IMR-90 (cell line): ENCODE results near the gene MRPL40. TPM values are rescaled to one million over a fixed set of nuclear protein-coding genes. Genes with fewer than 3 reads are reported as not detected.
A peak's percentile ranks its signal among the peaks of the same experiment; 100 is the strongest.

Experiments
- ATAC-seq: fragments of 200-7000 bp; cut with Tn5 transposase; 2 replicates; pipeline ENCODE4 v1.9.1; 2020; ENCODE audit warnings: low read depth, mild to moderate bottlenecking, moderate library complexity
- Bru-seq: library from RNA; stranded (reverse); fragments of 400-500 nt; gene quantifications from one replicate; lab custom pipeline; 2021; lab: Mats Ljungman, UMichigan
- BruChase-seq, 2 experiments: library from RNA; stranded (reverse); fragments of 400-500 nt; gene quantifications; one replicate each; lab custom pipeline; 2021; lab: Mats Ljungman, UMichigan
- BruUV-seq: library from RNA; stranded (reverse); fragments of 400-500 nt; replicated peaks from 2 replicates; lab custom pipeline; 2021; lab: Mats Ljungman, UMichigan
- CTCF ChIA-PET: fragments of 300-600 bp; formaldehyde crosslinking; extraction: SDS; loops from one replicate; lab custom pipeline; 2021; ENCODE audit warnings: antibody characterized with exemption; lab: Yijun Ruan, JAX
- POLR2A ChIA-PET: fragments of 300-600 bp; sonication (Branson Sonifier 250); formaldehyde crosslinking; loops from one replicate; lab custom pipeline; 2022; ENCODE audit warnings: antibody characterized with exemption; ENCODE audit not compliant: unreplicated experiment; lab: Charles Lee
- DNase-seq: peaks from one replicate; pipeline ENCODE4 v3.0.0; 2013
- H2AFZ ChIP-seq: replicated peaks from 2 replicates; pipeline ENCODE3; 2013; ENCODE audit warnings: low read length, mild to moderate bottlenecking; ENCODE audit not compliant: poor library complexity
- H2AK5ac ChIP-seq: 2 replicates; pipeline ENCODE4 v1.6.1; 2013; ENCODE audit warnings: low read depth, low read length, inconsistent platforms
- H2AK9ac ChIP-seq: replicated peaks from 2 replicates; pipeline ENCODE3; 2013; ENCODE audit warnings: mild to moderate bottlenecking, low read depth, low read length, moderate library complexity; ENCODE audit not compliant: poor library complexity
- H2BK120ac ChIP-seq: 2 replicates; pipeline ENCODE4 v1.6.1; 2013; ENCODE audit warnings: low read depth, low read length, inconsistent platforms
- H2BK15ac ChIP-seq: 3 replicates; pipeline ENCODE4 v1.6.1; 2013; ENCODE audit warnings: low read depth, low read length, inconsistent platforms
- H2BK20ac ChIP-seq: 2 replicates; pipeline ENCODE4 v1.6.1; 2013; ENCODE audit warnings: low read depth, mild to moderate bottlenecking, inconsistent platforms, low read length, moderate library complexity
- H2BK5ac ChIP-seq: 2 replicates; pipeline ENCODE4 v1.6.1; 2013; ENCODE audit warnings: mild to moderate bottlenecking, low read depth, low read length, inconsistent platforms; ENCODE audit not compliant: poor library complexity, severe bottlenecking
- H3K14ac ChIP-seq: replicated peaks from 2 replicates; pipeline ENCODE4 v1.6.1; 2013; ENCODE audit warnings: low read depth, low read length, inconsistent platforms
- H3K18ac ChIP-seq: 2 replicates; pipeline ENCODE4 v1.6.1; 2013; ENCODE audit warnings: low read depth, low read length, control low read depth
- H3K23ac ChIP-seq: 2 replicates; pipeline ENCODE4 v1.6.1; 2013; ENCODE audit warnings: low read depth, low read length, inconsistent platforms
- H3K27ac ChIP-seq: 2 replicates; pipeline ENCODE4 v1.5.1; 2013; ENCODE audit warnings: mild to moderate bottlenecking, control low read depth, low read length; ENCODE audit not compliant: insufficient read depth
- H3K27me3 ChIP-seq: 2 replicates; pipeline ENCODE4 v1.6.1; 2013; ENCODE audit warnings: low read length; ENCODE audit not compliant: control insufficient read depth, insufficient read depth
- H3K36me3 ChIP-seq: 2 replicates; pipeline ENCODE4 v1.6.1; 2013; ENCODE audit warnings: low read length, mixed read lengths; ENCODE audit not compliant: control insufficient read depth, insufficient read depth
- H3K4ac ChIP-seq: 2 replicates; pipeline ENCODE4 v1.6.1; 2013; ENCODE audit warnings: low read depth, low read length, inconsistent platforms
- H3K4me1 ChIP-seq: 2 replicates; pipeline ENCODE4 v1.6.1; 2013; ENCODE audit warnings: low read length, mixed read lengths; ENCODE audit not compliant: control insufficient read depth, insufficient read depth
- H3K4me2 ChIP-seq: 2 replicates; pipeline ENCODE4 v1.6.1; 2013; ENCODE audit warnings: low read depth, mild to moderate bottlenecking, control low read depth, low read length, moderate library complexity
- H3K4me3 ChIP-seq: 2 replicates; pipeline ENCODE4 v1.5.1; 2013; ENCODE audit warnings: low read depth, mild to moderate bottlenecking, control low read depth, low read length, moderate library complexity; ENCODE audit not compliant: insufficient read depth
- H3K56ac ChIP-seq: 2 replicates; pipeline ENCODE4 v1.6.1; 2013; ENCODE audit warnings: low read length, inconsistent platforms; ENCODE audit not compliant: insufficient read depth; ENCODE audit errors: extremely low read depth
- H3K79me1 ChIP-seq, 2 experiments: 2 replicates each; pipeline ENCODE4 v1.6.1; 2013; ENCODE audit warnings: low read length in 2 of 2, inconsistent platforms in 1 of 2, low read depth in 1 of 2
- H3K9ac ChIP-seq: 2 replicates; pipeline ENCODE4 v1.6.1; 2013; ENCODE audit warnings: low read depth, low read length, control low read depth
- H3K9me1 ChIP-seq: 2 replicates; pipeline ENCODE4 v1.6.1; 2013; ENCODE audit warnings: low read length, inconsistent platforms; ENCODE audit not compliant: insufficient read depth
- H3K9me3 ChIP-seq: 2 replicates; pipeline ENCODE4 v1.6.1; 2013; ENCODE audit warnings: low read length; ENCODE audit not compliant: control insufficient read depth, insufficient read depth
- H4K20me1 ChIP-seq: 2 replicates; pipeline ENCODE4 v1.6.1; 2013; ENCODE audit warnings: low read length, inconsistent platforms; ENCODE audit not compliant: insufficient read depth
- H4K5ac ChIP-seq: 2 replicates; pipeline ENCODE4 v1.6.1; 2013; ENCODE audit warnings: mild to moderate bottlenecking, low read depth, low read length, control low read depth
- H4K8ac ChIP-seq, 2 experiments: 2 replicates each; pipeline ENCODE4 v1.6.1; 2013; ENCODE audit warnings: low read depth in 2 of 2, low read length in 2 of 2, control low read depth in 1 of 2, inconsistent platforms in 1 of 2
- H4K91ac ChIP-seq: 2 replicates; pipeline ENCODE4 v1.6.1; 2013; ENCODE audit warnings: low read depth, low read length, inconsistent platforms; ENCODE audit not compliant: insufficient read depth
- BHLHE40 ChIP-seq: fragments of 150-350 bp; IDR thresholded peaks from 2 replicates; pipeline ENCODE4 v1.6.1; 2016; ENCODE audit warnings: mild to moderate bottlenecking, low read depth, low read length
- CEBPB ChIP-seq: IDR thresholded peaks from 2 replicates; pipeline ENCODE4 v1.6.1; 2012; ENCODE audit warnings: low read depth, low read length, improper control_type of control experiment
- CHD1 ChIP-seq: IDR thresholded peaks from 2 replicates; pipeline ENCODE4 v1.6.1; 2012; ENCODE audit warnings: low read depth, low read length, improper control_type of control experiment
- FOS ChIP-seq: fragments of 150-350 bp; IDR thresholded peaks from 2 replicates; pipeline ENCODE4 v1.6.1; 2016; ENCODE audit warnings: low read depth, low read length
- NFE2L2 ChIP-seq: fragments of 150-350 bp; IDR thresholded peaks from 2 replicates; pipeline ENCODE4 v1.6.1; 2016; ENCODE audit warnings: low read depth, mild to moderate bottlenecking, low read length
- POLR2A ChIP-seq: IDR thresholded peaks from 2 replicates; pipeline ENCODE4 v1.6.1; 2012; ENCODE audit warnings: mild to moderate bottlenecking, low read depth, low read length
- RAD21 ChIP-seq: IDR thresholded peaks from 2 replicates; pipeline ENCODE4 v1.6.1; 2012; ENCODE audit warnings: low read length, improper control_type of control experiment
- RCOR1 ChIP-seq: IDR thresholded peaks from 2 replicates; pipeline ENCODE4 v1.6.1; 2012; ENCODE audit warnings: mild to moderate bottlenecking, low read length, improper control_type of control experiment; ENCODE audit not compliant: insufficient replicate concordance
- RFX5 ChIP-seq: IDR thresholded peaks from 2 replicates; pipeline ENCODE4 v1.8.0; 2012; ENCODE audit warnings: low read depth, mild to moderate bottlenecking, low read length, moderate library complexity
- SMC3 ChIP-seq: fragments of 150-350 bp; IDR thresholded peaks from 2 replicates; pipeline ENCODE4 v1.6.1; 2016; ENCODE audit warnings: low read depth, mild to moderate bottlenecking, antibody characterized with exemption, low read length, moderate library complexity
- USF2 ChIP-seq: fragments of 150-350 bp; IDR thresholded peaks from 2 replicates; pipeline ENCODE4 v1.6.1; 2017; ENCODE audit warnings: mild to moderate bottlenecking, antibody characterized with exemption, low read length, low read depth
- WGBS, 2 experiments: methylation state at CpG; one replicate each; pipeline versions ENCODE4 v1.1.5 to v1.1.7; 2013; ENCODE audit warnings: missing lambda C conversion rate in 2 of 2; ENCODE audit not compliant: insufficient read length in 1 of 2; ENCODE audit errors: extremely low coverage in 2 of 2; 5-methylcytosine and 5-hydroxymethylcytosine counted together
- dilution Hi-C: fragments of 300-500 bp; cut with HindIII; formaldehyde crosslinking; loops from one replicate; pipeline ENCODE4 v1.14.3; 2018; ENCODE audit warnings: low sequenced_read_pairs; ENCODE audit not compliant: unreplicated experiment
- in situ Hi-C: fragments of 300-500 bp; cut with MboI; formaldehyde crosslinking; loops from 3 replicates; pipeline ENCODE4 v1.14.3; 2019; ENCODE audit warnings: low sequenced_read_pairs, inconsistent platforms, mixed read lengths
- intact Hi-C: fragments of 100-400 bp; cut with micrococcal nuclease; formaldehyde crosslinking; loops from 2 replicates; pipeline ENCODE4 v1.10.0; 2022
- long read RNA-seq: library from polyadenylated mRNA; unstranded; transcript quantifications from one replicate; pipeline ENCODE4 v2.0.0, GENCODE V29; 2021; ENCODE audit not compliant: unreplicated experiment
- polyA plus RNA-seq, 3 experiments: library from polyadenylated mRNA; depleted of rRNA; stranded (reverse); fragments of >200 nt; gene quantifications; 2 replicates each; pipeline ENCODE4 v1.2.3, GENCODE V29; 2012; ENCODE audit warnings: low replicate concordance in 1 of 3
- total RNA-seq: library from RNA; depleted of rRNA; stranded (reverse); fragments of >200 nt; gene quantifications from 2 replicates; pipeline ENCODE4 v1.2.3, GENCODE V29; 2012; rRNA removed
- TF ChIP-seq, protein P1 (sequence below): conservative IDR thresholded peaks from 2 replicates; pipeline ENCODE4 v1.5.1; 2012; ENCODE audit warnings: mild to moderate bottlenecking, low read depth, low read length, improper control_type of control experiment

Gene MRPL40
- total RNA-seq (37.5 and 48.9 TPM in 2 replicates), polyA plus RNA-seq (2012; rRNA removed) (36.7 and 38.0 TPM in 2 replicates), Bru-seq, nascent RNA (percentile 64 among the genes with signal in this experiment), BruChase-seq, experiment 1, labeled RNA remaining after a 6-hour chase (percentile 59 among the genes with signal in this experiment), BruChase-seq, experiment 2, labeled RNA remaining after a 2-hour chase (percentile 51 among the genes with signal in this experiment)
- polyA plus RNA-seq (2012; cell fraction: cytosol; rRNA removed): 11.3 and 15.3 TPM in 2 replicates
- polyA plus RNA-seq (2012; cell fraction: nucleus; rRNA removed; ENCODE audit: low replicate concordance): 3.0 and 12.5 TPM in 2 replicates
- long read RNA-seq, transcript MRPL40-201 (4 exons, 1,387 nt): major isoform, 19 of 26 reads
- long read RNA-seq, partial matches to known transcripts: 0 of 26 reads
- long read RNA-seq, other reads (novel, unspliced or antisense): 6 of 26 reads

GRCh38 chr22:19432133-19432851 is at the start of gene MRPL40:
Gene MRPL40 (plus strand): TSS chr22:19432545. CDS start chr22:19432555, 10 bp downstream.
- Histone ChIP-seq H3K56ac (peak within 1 kb of the TSS; percentile 70), H3K4me3 (peak within 1 kb of the TSS; percentile 81), H3K27me3 (no peaks in the 10 kb centered on the region), H2BK15ac (no peak within 1 kb of the TSS), H2AK9ac (peak within 1 kb of the TSS; percentile 99), H3K36me3 (peaks cover 13% of the 10 kb centered on the region), H3K4ac (peak within 1 kb of the TSS; percentile 99), H3K14ac (peak within 1 kb of the TSS; percentile 99), H3K4me2 (peak within 1 kb of the TSS; percentile 78), H2BK20ac (no peak within 1 kb of the TSS), H4K91ac (peak within 1 kb of the TSS; percentile 90), H3K9ac (peak within 1 kb of the TSS; percentile 93), H3K4me1 (peaks cover 3% of the 10 kb centered on the region), H3K9me3 (no peaks in the 10 kb centered on the region), H3K79me1 (peaks cover 11 to 66% of the 10 kb centered on the region in 2 experiments; a peak in 3 of 4 replicates), H2BK5ac (peak within 1 kb of the TSS; percentile 96), H3K18ac (peak within 1 kb of the TSS; percentile 50), H4K20me1 (peaks cover 23% of the 10 kb centered on the region), H2AK5ac (peak within 1 kb of the TSS; percentile 90), H2AFZ (peak within 1 kb of the TSS; percentile 99), H3K9me1 (peaks cover 4% of the 10 kb centered on the region; the same call in 1 of the 2 replicates), H4K5ac (peak within 1 kb of the TSS; percentile 86), H3K23ac (peak within 1 kb of the TSS; percentile 99), H2BK120ac (peak within 1 kb of the TSS; percentile 71; the same call in 1 of the 2 replicates), H3K27ac (peak within 1 kb of the TSS; percentile 88), H4K8ac (peak within 1 kb of the TSS; percentile 92 to 99)
- ATAC-seq (peak; percentile 90), DNase-seq (peak; percentile 93)
- POLR2A ChIA-PET: no interaction called here
- CTCF ChIA-PET: no interaction called here
- 0% methylated on average over 49 of the region's 74 CpGs; no CpG with 5 or more reads in 1 of the 2 experiments for WGBS, 2 experiments
- dilution Hi-C loops: no loop called here
- in situ Hi-C loops: no loop called here
- intact Hi-C loops: no loop called here
- no TSS peak for BruUV-seq
- TF ChIP-seq POLR2A: peak; percentile 77
- no peak for TF ChIP-seq SMC3
- TF ChIP-seq FOS: no peak
- no peak for TF ChIP-seq RAD21
- TF ChIP-seq USF2: peak; percentile 57
- TF ChIP-seq RCOR1: no peak
- peak; percentile 88 for TF ChIP-seq CHD1
- peak; percentile 40; the same call in 1 of the 2 replicates for TF ChIP-seq BHLHE40
- TF ChIP-seq RFX5: no peak
- TF ChIP-seq CEBPB: no peak
- no peak; the same call in 1 of the 2 replicates for TF ChIP-seq NFE2L2
- TF ChIP-seq, protein P1, sequence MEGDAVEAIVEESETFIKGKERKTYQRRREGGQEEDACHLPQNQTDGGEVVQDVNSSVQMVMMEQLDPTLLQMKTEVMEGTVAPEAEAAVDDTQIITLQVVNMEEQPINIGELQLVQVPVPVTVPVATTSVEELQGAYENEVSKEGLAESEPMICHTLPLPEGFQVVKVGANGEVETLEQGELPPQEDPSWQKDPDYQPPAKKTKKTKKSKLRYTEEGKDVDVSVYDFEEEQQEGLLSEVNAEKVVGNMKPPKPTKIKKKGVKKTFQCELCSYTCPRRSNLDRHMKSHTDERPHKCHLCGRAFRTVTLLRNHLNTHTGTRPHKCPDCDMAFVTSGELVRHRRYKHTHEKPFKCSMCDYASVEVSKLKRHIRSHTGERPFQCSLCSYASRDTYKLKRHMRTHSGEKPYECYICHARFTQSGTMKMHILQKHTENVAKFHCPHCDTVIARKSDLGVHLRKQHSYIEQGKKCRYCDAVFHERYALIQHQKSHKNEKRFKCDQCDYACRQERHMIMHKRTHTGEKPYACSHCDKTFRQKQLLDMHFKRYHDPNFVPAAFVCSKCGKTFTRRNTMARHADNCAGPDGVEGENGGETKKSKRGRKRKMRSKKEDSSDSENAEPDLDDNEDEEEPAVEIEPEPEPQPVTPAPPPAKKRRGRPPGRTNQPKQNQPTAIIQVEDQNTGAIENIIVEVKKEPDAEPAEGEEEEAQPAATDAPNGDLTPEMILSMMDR: 0 out of 2 replicates have a peak, but pooled peaks have one; percentile 11
